ENCODE measurements around the gene EXOC4.

The EXOC4 gene

DNA sequence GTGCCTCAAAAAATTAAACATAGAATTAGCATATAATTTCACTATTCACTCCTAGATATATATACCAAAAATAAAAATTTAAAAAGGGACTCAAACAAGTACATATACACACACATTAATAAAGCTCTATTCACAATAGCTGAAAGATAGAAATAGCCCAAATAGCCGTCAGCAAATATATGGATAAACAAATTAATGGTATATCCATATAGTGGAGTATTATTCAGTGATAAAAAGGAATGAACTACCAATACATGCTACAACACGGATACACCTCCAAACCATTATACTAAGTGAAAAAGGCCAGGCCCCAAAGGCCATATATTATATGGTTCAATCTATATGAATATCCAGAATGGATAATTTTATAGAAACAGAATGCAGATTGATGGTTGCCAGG is 459.7 kb downstream of the EXOC4 start:
- H3K4me1 ChIP-seq (ENCODE audit: control insufficient read depth, insufficient read depth, low read length) = peaks cover 15% of the 10 kb centered on the region
- H3K9me3 ChIP-seq (ENCODE audit: control insufficient read depth, low read length) = no peaks in the 10 kb centered on the region
- H3K4me3 ChIP-seq (ENCODE audit: low read length) = no peak overlapping the region
- H3K36me3 ChIP-seq (ENCODE audit: control insufficient read depth, insufficient read depth, low read length, severe bottlenecking) = no peaks in the 10 kb centered on the region
- H3K27me3 ChIP-seq (replicated peaks; ENCODE audit: control insufficient read depth, insufficient read depth, low read length) = no peaks in the 10 kb centered on the region
- no peak for DNase-seq (ENCODE audit: low read depth)
- H3K9ac ChIP-seq (ENCODE audit: low read length) = no peak overlapping the region

GRCh38 chr7:133714654-133715053 is 461.8 kb downstream of the EXOC4 start:
- no peaks in the 10 kb centered on the region for H3K36me3 ChIP-seq (ENCODE audit: control insufficient read depth, insufficient read depth, low read length, severe bottlenecking)
- no peaks in the 10 kb centered on the region for H3K27me3 ChIP-seq (replicated peaks; ENCODE audit: control insufficient read depth, insufficient read depth, low read length)
- no peak for DNase-seq (ENCODE audit: low read depth)
- H3K4me1 ChIP-seq (ENCODE audit: control insufficient read depth, insufficient read depth, low read length) = no peaks in the 10 kb centered on the region
- H3K4me3 ChIP-seq (ENCODE audit: low read length) = no peak overlapping the region
- no peak overlapping the region for H3K9ac ChIP-seq (ENCODE audit: low read length)
- H3K9me3 ChIP-seq (ENCODE audit: control insufficient read depth, low read length) = no peaks in the 10 kb centered on the region

GRCh38 chr7:133718131-133718530 is 465.3 kb downstream of the EXOC4 start:
- Histone ChIP-seq H3K36me3 (ENCODE audit: control insufficient read depth, insufficient read depth, low read length, severe bottlenecking) (no peaks in the 10 kb centered on the region), H3K9me3 (ENCODE audit: control insufficient read depth, low read length) (no peaks in the 10 kb centered on the region), H3K9ac (ENCODE audit: low read length) (no peak overlapping the region), H3K27me3 (replicated peaks; ENCODE audit: control insufficient read depth, insufficient read depth, low read length) (no peaks in the 10 kb centered on the region), H3K4me1 (ENCODE audit: control insufficient read depth, insufficient read depth, low read length) (peaks cover 3% of the 10 kb centered on the region), H3K4me3 (ENCODE audit: low read length) (no peak overlapping the region)
- no peak for DNase-seq (ENCODE audit: low read depth)

- Histone ChIP-seq H3K27me3 (replicated peaks; ENCODE audit: control insufficient read depth, insufficient read depth, low read length) (no peaks in the 10 kb centered on the region), H3K9me3 (ENCODE audit: control insufficient read depth, low read length) (no peaks in the 10 kb centered on the region), H3K4me3 (ENCODE audit: low read length) (no peak overlapping the region), H3K36me3 (ENCODE audit: control insufficient read depth, insufficient read depth, low read length, severe bottlenecking) (no peaks in the 10 kb centered on the region), H3K9ac (ENCODE audit: low read length) (no peak overlapping the region), H3K4me1 (ENCODE audit: control insufficient read depth, insufficient read depth, low read length) (peaks cover 3% of the 10 kb centered on the region)
- no peak for DNase-seq (ENCODE audit: low read depth)
These were observed 470.2 kb downstream of the EXOC4 start for GRCh38 chr7:133723044-133723443.

GRCh38 chr7:133724148-133724547 is 471.3 kb downstream of the EXOC4 start:
- H3K4me1 ChIP-seq (ENCODE audit: control insufficient read depth, insufficient read depth, low read length) = peaks cover 3% of the 10 kb centered on the region
- no peaks in the 10 kb centered on the region for H3K9me3 ChIP-seq (ENCODE audit: control insufficient read depth, low read length)
- DNase-seq (ENCODE audit: low read depth) = no peak
- H3K36me3 ChIP-seq (ENCODE audit: control insufficient read depth, insufficient read depth, low read length, severe bottlenecking) = no peaks in the 10 kb centered on the region
- no peak overlapping the region for H3K4me3 ChIP-seq (ENCODE audit: low read length)
- no peaks in the 10 kb centered on the region for H3K27me3 ChIP-seq (replicated peaks; ENCODE audit: control insufficient read depth, insufficient read depth, low read length)
- H3K9ac ChIP-seq (ENCODE audit: low read length) = no peak overlapping the region

DNA sequence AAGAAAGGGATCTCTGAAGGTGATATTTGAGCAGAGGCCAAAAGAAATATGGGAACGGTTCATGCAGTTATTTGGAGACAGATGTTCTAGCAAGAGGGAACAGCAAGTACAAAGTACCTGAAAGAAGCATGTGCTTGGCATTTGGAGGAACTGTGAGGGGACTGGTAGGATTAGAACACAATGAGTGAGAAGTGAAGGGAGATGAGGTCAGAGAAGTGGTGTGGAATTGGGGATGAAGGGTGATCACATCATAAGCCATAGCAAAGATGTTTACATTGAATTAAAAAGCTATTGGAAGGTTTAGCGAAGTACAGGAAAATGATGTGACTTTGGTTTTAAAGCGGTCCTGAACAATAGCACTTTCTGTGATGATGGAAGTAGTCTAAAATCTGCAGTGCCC is 471.8 kb downstream of the EXOC4 start:
- Histone ChIP-seq H3K9me3 (ENCODE audit: control insufficient read depth, low read length) (no peaks in the 10 kb centered on the region), H3K4me1 (ENCODE audit: control insufficient read depth, insufficient read depth, low read length) (peaks cover 3% of the 10 kb centered on the region), H3K4me3 (ENCODE audit: low read length) (no peak overlapping the region), H3K36me3 (ENCODE audit: control insufficient read depth, insufficient read depth, low read length, severe bottlenecking) (no peaks in the 10 kb centered on the region), H3K27me3 (replicated peaks; ENCODE audit: control insufficient read depth, insufficient read depth, low read length) (no peaks in the 10 kb centered on the region), H3K9ac (ENCODE audit: low read length) (no peak overlapping the region)
- DNase-seq (ENCODE audit: low read depth) = no peak

DNA sequence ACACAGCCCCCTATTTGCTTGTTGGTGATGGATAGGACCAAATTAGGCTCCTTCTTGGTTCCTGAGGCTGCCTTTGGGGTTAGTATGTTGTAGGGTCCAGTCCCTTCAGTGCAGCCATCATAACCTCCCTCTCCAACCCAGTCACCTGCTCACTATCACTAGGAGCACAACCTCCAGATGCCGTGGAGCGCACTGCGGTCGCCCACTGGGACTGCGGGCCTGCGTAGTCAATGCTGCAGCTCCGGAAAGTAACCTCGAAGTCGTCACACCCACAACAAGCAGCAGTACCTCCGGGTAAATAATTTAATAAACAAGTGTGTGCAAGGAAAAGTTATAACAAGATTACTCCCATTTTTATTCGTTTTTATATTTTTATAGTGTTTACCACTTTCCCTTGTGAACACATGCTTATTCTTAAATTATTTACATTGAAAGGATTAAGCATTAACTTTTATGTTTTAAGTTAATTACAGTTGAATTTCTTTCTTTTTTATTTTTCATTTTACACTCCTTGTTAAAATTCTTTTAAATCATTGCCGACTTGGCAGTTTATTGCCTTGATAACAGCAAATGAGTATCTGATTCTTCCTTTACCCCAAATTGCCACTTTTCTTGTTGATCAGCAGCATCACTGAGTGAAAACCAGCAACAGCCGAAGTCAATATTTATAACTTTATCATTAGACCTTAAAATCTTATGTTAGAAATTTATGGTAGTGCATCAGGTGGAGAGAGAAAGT is 474.8 kb downstream of the EXOC4 start:
- Histone ChIP-seq H3K9ac (ENCODE audit: low read length) (no peak overlapping the region), H3K4me1 (ENCODE audit: control insufficient read depth, insufficient read depth, low read length) (no peaks in the 10 kb centered on the region), H3K4me3 (ENCODE audit: low read length) (no peak overlapping the region), H3K36me3 (ENCODE audit: control insufficient read depth, insufficient read depth, low read length, severe bottlenecking) (no peaks in the 10 kb centered on the region), H3K27me3 (replicated peaks; ENCODE audit: control insufficient read depth, insufficient read depth, low read length) (no peaks in the 10 kb centered on the region), H3K9me3 (ENCODE audit: control insufficient read depth, low read length) (no peaks in the 10 kb centered on the region)
- no peak for DNase-seq (ENCODE audit: low read depth)

DNA sequence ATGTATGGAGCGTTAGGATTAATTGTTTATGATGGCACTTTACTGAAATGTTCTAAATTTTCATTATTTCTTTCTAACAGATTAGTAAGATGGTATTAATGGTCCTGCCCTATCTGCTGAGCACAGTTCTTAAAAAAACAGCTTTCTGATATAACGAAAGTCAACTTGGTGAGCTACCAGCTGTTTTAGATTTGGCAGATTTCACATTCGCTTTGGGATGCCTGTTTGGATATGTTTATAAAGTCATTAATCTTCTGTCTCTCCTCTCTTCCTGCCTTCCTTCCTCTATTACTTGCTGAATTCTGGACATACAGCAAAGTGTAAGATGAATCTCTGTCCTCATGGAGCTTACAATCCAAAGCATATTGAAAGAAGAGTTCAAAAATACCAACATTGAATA is 477.5 kb downstream of the EXOC4 start:
- Histone ChIP-seq H3K36me3 (ENCODE audit: control insufficient read depth, insufficient read depth, low read length, severe bottlenecking) (no peaks in the 10 kb centered on the region), H3K4me1 (ENCODE audit: control insufficient read depth, insufficient read depth, low read length) (no peaks in the 10 kb centered on the region), H3K27me3 (replicated peaks; ENCODE audit: control insufficient read depth, insufficient read depth, low read length) (no peaks in the 10 kb centered on the region), H3K9ac (ENCODE audit: low read length) (no peak overlapping the region), H3K9me3 (ENCODE audit: control insufficient read depth, low read length) (no peaks in the 10 kb centered on the region), H3K4me3 (ENCODE audit: low read length) (no peak overlapping the region)
- no peak for DNase-seq (ENCODE audit: low read depth)

DNA sequence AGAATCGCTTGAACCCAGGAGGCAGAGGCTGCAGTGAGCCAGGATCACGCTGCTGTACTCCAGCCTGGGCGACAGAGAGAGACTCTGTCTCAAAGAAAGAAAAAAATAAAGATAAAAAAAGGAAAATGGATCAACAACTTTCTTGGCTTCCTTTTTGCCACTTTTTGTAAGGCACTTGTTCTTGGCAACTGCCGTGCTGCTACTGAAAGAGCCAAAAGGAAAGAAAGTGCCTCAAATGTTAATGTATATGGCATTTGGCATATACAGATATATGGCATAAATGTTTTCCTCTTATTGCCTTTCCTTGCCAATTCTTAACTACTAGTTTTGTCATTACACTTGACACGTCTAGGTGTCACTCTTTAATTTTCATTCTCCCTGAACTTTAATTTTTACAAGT is 480.5 kb downstream of the EXOC4 start:
- Histone ChIP-seq H3K4me3 (ENCODE audit: low read length) (no peak overlapping the region), H3K36me3 (ENCODE audit: control insufficient read depth, insufficient read depth, low read length, severe bottlenecking) (no peaks in the 10 kb centered on the region), H3K4me1 (ENCODE audit: control insufficient read depth, insufficient read depth, low read length) (no peaks in the 10 kb centered on the region), H3K9ac (ENCODE audit: low read length) (no peak overlapping the region), H3K9me3 (ENCODE audit: control insufficient read depth, low read length) (no peaks in the 10 kb centered on the region), H3K27me3 (replicated peaks; ENCODE audit: control insufficient read depth, insufficient read depth, low read length) (no peaks in the 10 kb centered on the region)
- DNase-seq (ENCODE audit: low read depth) = no peak

DNA sequence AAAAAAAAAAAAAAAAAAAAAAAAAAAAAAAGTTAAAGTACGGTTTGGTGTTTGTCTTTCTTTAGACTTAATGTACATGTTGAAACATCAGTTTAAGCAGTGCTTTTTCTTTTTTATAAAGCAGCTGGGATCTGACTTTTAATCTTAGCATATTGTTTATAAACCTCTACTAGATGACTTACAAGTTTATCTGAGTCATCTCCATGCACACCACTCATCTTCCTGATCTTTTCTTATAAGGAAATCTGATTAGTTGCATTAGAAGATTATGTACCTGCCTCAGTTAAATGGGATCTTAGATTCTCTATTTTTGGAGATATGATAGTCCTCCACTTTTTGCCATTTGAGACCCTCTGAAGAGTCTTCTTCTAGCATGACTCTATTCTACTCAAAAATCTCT is 482.3 kb downstream of the EXOC4 start:
- DNase-seq (ENCODE audit: low read depth) = no peak
- no peaks in the 10 kb centered on the region for H3K27me3 ChIP-seq (replicated peaks; ENCODE audit: control insufficient read depth, insufficient read depth, low read length)
- no peak overlapping the region for H3K4me3 ChIP-seq (ENCODE audit: low read length)
- H3K36me3 ChIP-seq (ENCODE audit: control insufficient read depth, insufficient read depth, low read length, severe bottlenecking) = no peaks in the 10 kb centered on the region
- no peaks in the 10 kb centered on the region for H3K9me3 ChIP-seq (ENCODE audit: control insufficient read depth, low read length)
- H3K9ac ChIP-seq (ENCODE audit: low read length) = no peak overlapping the region
- H3K4me1 ChIP-seq (ENCODE audit: control insufficient read depth, insufficient read depth, low read length) = no peaks in the 10 kb centered on the region

DNA sequence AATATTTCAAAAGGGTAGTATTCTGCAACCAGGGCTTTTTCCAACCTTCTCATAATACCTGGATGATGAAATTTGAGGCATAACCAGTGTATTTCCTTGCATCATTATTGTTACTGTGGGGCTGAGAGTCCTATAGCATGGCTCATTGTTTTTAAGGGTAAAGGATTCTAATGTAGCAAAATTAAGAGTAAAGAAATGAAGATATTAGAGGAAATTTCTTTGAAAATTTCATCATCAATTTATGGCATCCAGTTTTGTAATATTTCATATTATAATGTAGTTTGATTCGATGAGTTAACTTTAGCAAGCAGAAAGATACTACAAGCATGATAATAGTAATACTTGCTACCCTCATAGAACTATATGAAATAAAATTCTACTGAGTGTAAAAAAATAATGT is 486.9 kb downstream of the EXOC4 start:
- no peak for DNase-seq (ENCODE audit: low read depth)
- Histone ChIP-seq H3K4me1 (ENCODE audit: control insufficient read depth, insufficient read depth, low read length) (peaks cover 3% of the 10 kb centered on the region), H3K9me3 (ENCODE audit: control insufficient read depth, low read length) (no peaks in the 10 kb centered on the region), H3K27me3 (replicated peaks; ENCODE audit: control insufficient read depth, insufficient read depth, low read length) (no peaks in the 10 kb centered on the region), H3K36me3 (ENCODE audit: control insufficient read depth, insufficient read depth, low read length, severe bottlenecking) (no peaks in the 10 kb centered on the region), H3K9ac (ENCODE audit: low read length) (no peak overlapping the region), H3K4me3 (ENCODE audit: low read length) (no peak overlapping the region)

DNA sequence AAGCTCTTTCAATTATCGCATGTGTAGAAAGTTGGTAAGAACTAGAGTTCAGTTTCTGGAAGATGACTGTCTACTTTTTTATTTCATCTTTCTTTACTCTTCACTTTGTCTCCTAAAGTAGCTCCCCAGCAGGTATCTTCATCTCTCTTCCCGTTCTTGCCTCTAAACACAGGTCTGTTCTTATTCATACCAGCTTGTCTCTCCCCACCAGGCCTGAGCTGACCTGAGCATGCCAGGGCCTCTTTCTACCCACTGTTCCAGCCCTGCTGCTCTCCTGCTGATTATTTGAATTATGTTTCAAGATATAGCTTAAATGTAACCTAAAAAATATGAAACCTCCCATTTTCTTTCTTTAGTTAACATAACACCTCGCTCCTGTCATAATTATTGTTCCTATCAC is 488.2 kb downstream of the EXOC4 start:
- Histone ChIP-seq H3K4me3 (ENCODE audit: low read length) (no peak overlapping the region), H3K36me3 (ENCODE audit: control insufficient read depth, insufficient read depth, low read length, severe bottlenecking) (no peaks in the 10 kb centered on the region), H3K9ac (ENCODE audit: low read length) (no peak overlapping the region), H3K4me1 (ENCODE audit: control insufficient read depth, insufficient read depth, low read length) (peaks cover 3% of the 10 kb centered on the region), H3K9me3 (ENCODE audit: control insufficient read depth, low read length) (no peaks in the 10 kb centered on the region), H3K27me3 (replicated peaks; ENCODE audit: control insufficient read depth, insufficient read depth, low read length) (no peaks in the 10 kb centered on the region)
- DNase-seq (ENCODE audit: low read depth) = no peak

Data from adipocyte (in vitro differentiated cells).